ENCODE measurements around the gene THSD7A.

The THSD7A gene

GRCh38 chr7:11831736-11832495 lies at the start of gene THSD7A:
Gene THSD7A, minus strand, starts transcription at chr7:11832198. Its CDS starts 252 bp downstream, at chr7:11831946.
- peaks cover 14% of the 10 kb centered on the region for H3K36me3 Mint-ChIP-seq (ENCODE audit: low read depth)
- peaks cover 25% of the 10 kb centered on the region for H3K4me1 Mint-ChIP-seq
- TF ChIP-seq CTCF (IDR thresholded peaks at IDR 0.05; ENCODE audit: unreplicated experiment in 3 of 3): peak in 1 of 3 experiments; percentile 33
- peaks cover 1% of the 10 kb centered on the region for H3K9me3 Mint-ChIP-seq
- peaks cover 3% of the 10 kb centered on the region for H3K27me3 Mint-ChIP-seq (ENCODE audit: low read depth)
- peak within 1 kb of the TSS; percentile 90 to 91 (median 90) for H3K4me3 Mint-ChIP-seq
- H3K27ac Mint-ChIP-seq: peak within 1 kb of the TSS; percentile 84 to 88 (median 87)

- no peaks in the 10 kb centered on the region for H3K36me3 Mint-ChIP-seq (ENCODE audit: low read depth)
- no peak overlapping the region for H3K4me3 Mint-ChIP-seq
- no peak overlapping the region for H3K27ac Mint-ChIP-seq
- TF ChIP-seq CTCF (IDR thresholded peaks at IDR 0.05; ENCODE audit: unreplicated experiment in 3 of 3): no peak
- H3K27me3 Mint-ChIP-seq (ENCODE audit: low read depth): no peaks in the 10 kb centered on the region
- H3K9me3 Mint-ChIP-seq: no peaks in the 10 kb centered on the region
- H3K4me1 Mint-ChIP-seq: no peaks in the 10 kb centered on the region
Observed at GRCh38 chr7:11881680-11882079, 49.7 kb upstream of the THSD7A start.

- Mint-ChIP-seq H3K4me1 (no peaks in the 10 kb centered on the region), H3K27me3 (ENCODE audit: low read depth) (no peaks in the 10 kb centered on the region), H3K9me3 (no peaks in the 10 kb centered on the region), H3K4me3 (no peak overlapping the region), H3K36me3 (ENCODE audit: low read depth) (no peaks in the 10 kb centered on the region), H3K27ac (no peak overlapping the region)
- no peak for TF ChIP-seq CTCF (IDR thresholded peaks at IDR 0.05; ENCODE audit: unreplicated experiment in 3 of 3)
Observed at GRCh38 chr7:11875635-11876034, 43.6 kb upstream of the THSD7A start.

GRCh38 chr7:11865671-11866070 lies 33.7 kb upstream of the THSD7A start:
- Mint-ChIP-seq H3K4me1 (no peaks in the 10 kb centered on the region), H3K9me3 (peaks cover 19% of the 10 kb centered on the region), H3K27me3 (ENCODE audit: low read depth) (no peaks in the 10 kb centered on the region), H3K36me3 (ENCODE audit: low read depth) (no peaks in the 10 kb centered on the region), H3K27ac (no peak overlapping the region), H3K4me3 (no peak overlapping the region)
- TF ChIP-seq CTCF (IDR thresholded peaks at IDR 0.05; ENCODE audit: unreplicated experiment in 3 of 3): no peak

GRCh38 chr7:11858622-11859302 lies 26.8 kb upstream of the THSD7A start:
- Mint-ChIP-seq H3K27ac (no peak overlapping the region), H3K4me3 (no peak overlapping the region), H3K36me3 (ENCODE audit: low read depth) (no peaks in the 10 kb centered on the region), H3K4me1 (no peaks in the 10 kb centered on the region), H3K9me3 (peaks cover 3% of the 10 kb centered on the region), H3K27me3 (ENCODE audit: low read depth) (no peaks in the 10 kb centered on the region)
- TF ChIP-seq CTCF (IDR thresholded peaks at IDR 0.05; ENCODE audit: unreplicated experiment in 3 of 3): no peak
